HepG2 (cell line): ENCODE data around the gene GTF2H1. TPM values are rescaled to one million over a fixed set of nuclear protein-coding genes. Genes with fewer than 3 reads are reported as not detected.

Experiments used
- ARID4A ChIP-seq: sonication (generic); formaldehyde crosslinking; IDR thresholded peaks from 2 replicates; pipeline ENCODE4 v1.5.0; 2020; ENCODE audit warnings: mild to moderate bottlenecking, missing genetic modification reagents, borderline replicate concordance
- HNF1B ChIP-seq: sonication (generic); formaldehyde crosslinking; IDR thresholded peaks from 2 replicates; pipeline ENCODE4 v1.5.1; 2020; ENCODE audit warnings: mild to moderate bottlenecking, moderate library complexity, missing genetic modification reagents
- HOXA3 ChIP-seq: sonication (generic); formaldehyde crosslinking; IDR thresholded peaks from 2 replicates; pipeline ENCODE4 v1.5.0; 2020; ENCODE audit warnings: missing genetic modification reagents
- MBD4 ChIP-seq: IDR thresholded peaks from 2 replicates; pipeline ENCODE4 v1.6.1; 2012; ENCODE audit warnings: low read length, inconsistent platforms, borderline replicate concordance
- RNF2 ChIP-seq: fragments of 450-650 bp; conservative IDR thresholded peaks from 2 replicates; pipeline ENCODE4 v1.6.1; 2016; ENCODE audit warnings: low read depth
- RXRB ChIP-seq: IDR thresholded peaks from 2 replicates; pipeline ENCODE4 v1.6.1; 2016; ENCODE audit warnings: borderline replicate concordance, missing genetic modification reagents, missing compliant biosample characterization
- SAFB2 ChIP-seq: sonication (generic); formaldehyde crosslinking; IDR thresholded peaks from 2 replicates; pipeline ENCODE4 v1.5.1; 2020; ENCODE audit warnings: missing genetic modification reagents, low read depth, mild to moderate bottlenecking, borderline replicate concordance
- SMARCC2 ChIP-seq: fragments of 450-650 bp; IDR thresholded peaks from 2 replicates; pipeline ENCODE4 v1.6.1; 2017; ENCODE audit warnings: antibody characterized with exemption, mild to moderate bottlenecking
- ZC3H4 ChIP-seq: sonication (generic); formaldehyde crosslinking; IDR thresholded peaks from 2 replicates; pipeline ENCODE4 v1.4.0; 2020; ENCODE audit warnings: missing genetic modification reagents, borderline replicate concordance
- ZNF253 ChIP-seq: sonication (generic); formaldehyde crosslinking; IDR thresholded peaks from 2 replicates; pipeline ENCODE4 v1.8.0; 2022; ENCODE audit warnings: mild to moderate bottlenecking, missing genetic modification reagents, borderline replicate concordance
- ZNF333 ChIP-seq: sonication (generic); formaldehyde crosslinking; IDR thresholded peaks from 2 replicates; pipeline ENCODE4 v1.4.0; 2020; ENCODE audit warnings: mild to moderate bottlenecking, missing genetic modification reagents, borderline replicate concordance
- ZNF598 ChIP-seq: sonication (generic); formaldehyde crosslinking; IDR thresholded peaks from 2 replicates; pipeline ENCODE4 v1.5.1; 2020; ENCODE audit warnings: mild to moderate bottlenecking, missing genetic modification reagents, borderline replicate concordance
- ZNF781 ChIP-seq: sonication (generic); formaldehyde crosslinking; IDR thresholded peaks from 2 replicates; pipeline ENCODE4 v1.5.1; 2020; ENCODE audit warnings: borderline replicate concordance, mild to moderate bottlenecking, missing genetic modification reagents; ENCODE audit errors: not compliant biosample characterization
- ZSCAN9 ChIP-seq: IDR thresholded peaks from 2 replicates; pipeline ENCODE4 v1.6.1; 2016; ENCODE audit warnings: borderline replicate concordance
- polyA plus RNA-seq, 8 experiments: library from polyadenylated mRNA; depleted of rRNA in 3 of 8; stranded (reverse) in 7 of 8; unstranded in 1 of 8; fragments of >200 nt; fragmentation: Illumina TruSeq in 4 of 8; extraction: Trizol in 4 of 8; gene quantifications; 2 replicates each; pipeline versions ENCODE4 v1.2.1 to v1.2.3, GENCODE V29; 2011 to 2016; ENCODE audit warnings: low read depth in 4 of 8, missing spikeins in 1 of 8, mixed read lengths in 1 of 8; ENCODE audit not compliant: insufficient read depth in 1 of 8
- total RNA-seq, 5 experiments: library from RNA; depleted of rRNA; stranded (reverse); fragments of >200 nt; fragmentation: Illumina TruSeq; extraction: Trizol; gene quantifications; 2 replicates each; pipeline ENCODE4 v1.2.3, GENCODE V29; 2016; ENCODE audit warnings: low read depth in 1 of 5
- TF ChIP-seq, protein P1 (sequence below): sonication (generic); formaldehyde crosslinking; conservative IDR thresholded peaks from 2 replicates; pipeline ENCODE4 v1.4.0; 2020; ENCODE audit warnings: mild to moderate bottlenecking, missing genetic modification reagents, moderate library complexity
- TF ChIP-seq, protein P2 (sequence below): fragments of 450-650 bp; IDR thresholded peaks from 2 replicates; pipeline ENCODE4 v1.6.1; 2017
- TF ChIP-seq, protein P3 (sequence below): sonication (generic); formaldehyde crosslinking; IDR thresholded peaks from 2 replicates; pipeline ENCODE4 v1.4.0; 2020; ENCODE audit warnings: missing genetic modification reagents

The GTF2H1 gene
- total and polyA plus RNA-seq, 2 of the 13 experiments (the other 11 are each of a cell fraction or from before 2014, with no cell fraction given): 15.7 to 51.4 TPM

DNA sequence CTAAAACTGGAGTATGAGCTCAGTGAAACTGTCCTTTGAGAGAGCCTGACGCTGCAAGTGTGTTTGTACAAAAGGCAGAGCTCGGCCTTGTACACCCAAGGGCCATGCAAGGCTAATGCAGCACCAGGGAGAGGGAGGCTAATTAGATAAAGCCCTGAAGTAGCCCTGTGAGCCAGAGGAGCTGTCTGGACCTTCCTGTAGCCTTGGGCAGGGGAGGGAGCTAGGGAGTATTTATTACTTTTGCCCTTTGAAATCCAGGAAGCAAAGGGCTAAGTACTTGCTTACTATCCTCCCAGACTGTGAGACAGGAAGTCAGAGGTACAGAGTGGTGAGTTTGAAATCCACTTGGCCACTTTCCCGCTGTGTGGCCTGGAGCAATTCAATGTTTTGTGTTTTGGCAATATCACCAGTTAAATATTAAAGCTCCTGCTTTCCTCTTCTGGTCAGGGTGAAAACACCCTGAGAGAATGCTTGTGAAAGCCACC, 61.8 kb downstream of the GTF2H1 start (continued):
- TF ChIP-seq SAFB2 (CRISPR knock-in tag): no peak
- TF ChIP-seq ZNF253 (CRISPR knock-in tag): no peak
- TF ChIP-seq, protein P1, sequence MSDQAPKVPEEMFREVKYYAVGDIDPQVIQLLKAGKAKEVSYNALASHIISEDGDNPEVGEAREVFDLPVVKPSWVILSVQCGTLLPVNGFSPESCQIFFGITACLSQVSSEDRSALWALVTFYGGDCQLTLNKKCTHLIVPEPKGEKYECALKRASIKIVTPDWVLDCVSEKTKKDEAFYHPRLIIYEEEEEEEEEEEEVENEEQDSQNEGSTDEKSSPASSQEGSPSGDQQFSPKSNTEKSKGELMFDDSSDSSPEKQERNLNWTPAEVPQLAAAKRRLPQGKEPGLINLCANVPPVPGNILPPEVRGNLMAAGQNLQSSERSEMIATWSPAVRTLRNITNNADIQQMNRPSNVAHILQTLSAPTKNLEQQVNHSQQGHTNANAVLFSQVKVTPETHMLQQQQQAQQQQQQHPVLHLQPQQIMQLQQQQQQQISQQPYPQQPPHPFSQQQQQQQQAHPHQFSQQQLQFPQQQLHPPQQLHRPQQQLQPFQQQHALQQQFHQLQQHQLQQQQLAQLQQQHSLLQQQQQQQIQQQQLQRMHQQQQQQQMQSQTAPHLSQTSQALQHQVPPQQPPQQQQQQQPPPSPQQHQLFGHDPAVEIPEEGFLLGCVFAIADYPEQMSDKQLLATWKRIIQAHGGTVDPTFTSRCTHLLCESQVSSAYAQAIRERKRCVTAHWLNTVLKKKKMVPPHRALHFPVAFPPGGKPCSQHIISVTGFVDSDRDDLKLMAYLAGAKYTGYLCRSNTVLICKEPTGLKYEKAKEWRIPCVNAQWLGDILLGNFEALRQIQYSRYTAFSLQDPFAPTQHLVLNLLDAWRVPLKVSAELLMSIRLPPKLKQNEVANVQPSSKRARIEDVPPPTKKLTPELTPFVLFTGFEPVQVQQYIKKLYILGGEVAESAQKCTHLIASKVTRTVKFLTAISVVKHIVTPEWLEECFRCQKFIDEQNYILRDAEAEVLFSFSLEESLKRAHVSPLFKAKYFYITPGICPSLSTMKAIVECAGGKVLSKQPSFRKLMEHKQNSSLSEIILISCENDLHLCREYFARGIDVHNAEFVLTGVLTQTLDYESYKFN: peak; percentile 83
- TF ChIP-seq, protein P2, sequence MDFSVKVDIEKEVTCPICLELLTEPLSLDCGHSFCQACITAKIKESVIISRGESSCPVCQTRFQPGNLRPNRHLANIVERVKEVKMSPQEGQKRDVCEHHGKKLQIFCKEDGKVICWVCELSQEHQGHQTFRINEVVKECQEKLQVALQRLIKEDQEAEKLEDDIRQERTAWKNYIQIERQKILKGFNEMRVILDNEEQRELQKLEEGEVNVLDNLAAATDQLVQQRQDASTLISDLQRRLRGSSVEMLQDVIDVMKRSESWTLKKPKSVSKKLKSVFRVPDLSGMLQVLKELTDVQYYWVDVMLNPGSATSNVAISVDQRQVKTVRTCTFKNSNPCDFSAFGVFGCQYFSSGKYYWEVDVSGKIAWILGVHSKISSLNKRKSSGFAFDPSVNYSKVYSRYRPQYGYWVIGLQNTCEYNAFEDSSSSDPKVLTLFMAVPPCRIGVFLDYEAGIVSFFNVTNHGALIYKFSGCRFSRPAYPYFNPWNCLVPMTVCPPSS: no peak
- TF ChIP-seq RNF2: no peak
- TF ChIP-seq ZNF598 (CRISPR knock-in tag): peak; percentile 22; the same call in 1 of the 2 replicates
- TF ChIP-seq ZNF781 (CRISPR knock-in tag): no peak
- TF ChIP-seq MBD4: no peak
- 0 out of 2 replicates have a peak, but pooled peaks have one; percentile 45 for TF ChIP-seq ZC3H4
- TF ChIP-seq RXRB: peak; percentile 33; the same call in 1 of the 2 replicates
- TF ChIP-seq ARID4A: peak; percentile 36; the same call in 1 of the 2 replicates
- no peak for TF ChIP-seq SMARCC2
- TF ChIP-seq HNF1B: no peak
- 0 out of 2 replicates have a peak, but pooled peaks have one; percentile 37 for TF ChIP-seq ZSCAN9
- TF ChIP-seq, protein P3, sequence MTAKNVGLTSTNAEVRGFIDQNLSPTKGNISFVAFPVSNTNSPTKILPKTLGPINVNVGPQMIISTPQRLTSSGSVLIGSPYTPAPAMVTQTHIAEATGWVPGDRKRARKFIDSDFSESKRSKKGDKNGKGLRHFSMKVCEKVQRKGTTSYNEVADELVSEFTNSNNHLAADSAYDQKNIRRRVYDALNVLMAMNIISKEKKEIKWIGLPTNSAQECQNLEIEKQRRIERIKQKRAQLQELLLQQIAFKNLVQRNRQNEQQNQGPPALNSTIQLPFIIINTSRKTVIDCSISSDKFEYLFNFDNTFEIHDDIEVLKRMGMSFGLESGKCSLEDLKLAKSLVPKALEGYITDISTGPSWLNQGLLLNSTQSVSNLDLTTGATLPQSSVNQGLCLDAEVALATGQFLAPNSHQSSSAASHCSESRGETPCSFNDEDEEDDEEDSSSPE (CRISPR knock-in tag): peak; percentile 76
- TF ChIP-seq ZNF333 (CRISPR knock-in tag): no peak
- 0 out of 2 replicates have a peak, but pooled peaks have one; percentile 43 for TF ChIP-seq HOXA3
